Tibial nerve (tissue), 4 donors: ENCODE data around the gene WIZ. TPM values are rescaled to one million over a fixed set of nuclear protein-coding genes. Genes with fewer than 3 reads are reported as not detected.

Source experiments
- DNase-seq, 2 donors: peaks; one replicate each; pipeline ENCODE4 v3.0.0-alpha.2; 2019; ENCODE audit warnings: low spot score in 2 of 2
- H3K27ac ChIP-seq, 4 donors: fragments of 200-600 bp; sonication (generic) in 3 of 4; one replicate each; pipeline ENCODE4 v1.5.1; 2017 to 2019; ENCODE audit warnings: mild to moderate bottlenecking in 1 of 4
- H3K27me3 ChIP-seq, 2 donors: fragments of 200-600 bp; sonication (generic) in 1 of 2; one replicate each; pipeline versions ENCODE4 v1.5.1 to v1.6.0; 2017 to 2019
- H3K36me3 ChIP-seq, 3 donors: fragments of 200-600 bp; sonication (generic); one replicate each; pipeline ENCODE4 v1.5.1; 2018 to 2019
- H3K4me1 ChIP-seq, 4 donors: fragments of 200-600 bp; sonication (generic) in 3 of 4; one replicate each; pipeline ENCODE4 v1.5.1; 2017 to 2019
- H3K4me3 ChIP-seq, 4 donors: fragments of 200-600 bp; sonication (generic) in 3 of 4; one replicate each; pipeline ENCODE4 v1.5.1; 2017 to 2019; ENCODE audit warnings: mild to moderate bottlenecking in 1 of 4, moderate library complexity in 1 of 4
- H3K9me3 ChIP-seq, 4 donors: fragments of 200-600 bp; sonication (generic) in 3 of 4; one replicate each; pipeline ENCODE4 v1.5.1; 2017 to 2019
- CTCF ChIP-seq, 5 experiments: fragments of 200-600 bp in 3 of 5; fragments of 450-650 bp in 2 of 5; sonication (generic) in 3 of 5; IDR thresholded peaks; one replicate each; pipeline ENCODE4 v1.5.1; 2016 to 2019; ENCODE audit warnings: antibody characterized with exemption in 5 of 5, mild to moderate bottlenecking in 3 of 5, moderate library complexity in 2 of 5
- EP300 ChIP-seq, 2 donors: sonication (generic); formaldehyde crosslinking; IDR thresholded peaks; one replicate each; pipeline ENCODE4 v1.6.1; 2017; ENCODE audit warnings: antibody characterized with exemption in 2 of 2, mild to moderate bottlenecking in 1 of 2
- POLR2A ChIP-seq, 2 donors: fragments of 450-650 bp; IDR thresholded peaks; one replicate each; pipeline ENCODE4 v1.6.1; 2017; ENCODE audit warnings: antibody characterized with exemption in 2 of 2, mild to moderate bottlenecking in 2 of 2, moderate library complexity in 2 of 2
- WGBS, 2 donors: methylation state at CpG; one replicate each; pipeline ENCODE4 v1.1.5; 2018; 5-methylcytosine and 5-hydroxymethylcytosine counted together
- total RNA-seq, 4 donors: library from RNA; depleted of rRNA; stranded (reverse); fragments of >200 nt; gene quantifications; one replicate each; pipeline ENCODE4 v1.1.0, GENCODE V29; 2016

Gene WIZ
- total RNA-seq, 4 donors from 2014 or later: 31.5 to 108 (median 46.3) TPM

DNA sequence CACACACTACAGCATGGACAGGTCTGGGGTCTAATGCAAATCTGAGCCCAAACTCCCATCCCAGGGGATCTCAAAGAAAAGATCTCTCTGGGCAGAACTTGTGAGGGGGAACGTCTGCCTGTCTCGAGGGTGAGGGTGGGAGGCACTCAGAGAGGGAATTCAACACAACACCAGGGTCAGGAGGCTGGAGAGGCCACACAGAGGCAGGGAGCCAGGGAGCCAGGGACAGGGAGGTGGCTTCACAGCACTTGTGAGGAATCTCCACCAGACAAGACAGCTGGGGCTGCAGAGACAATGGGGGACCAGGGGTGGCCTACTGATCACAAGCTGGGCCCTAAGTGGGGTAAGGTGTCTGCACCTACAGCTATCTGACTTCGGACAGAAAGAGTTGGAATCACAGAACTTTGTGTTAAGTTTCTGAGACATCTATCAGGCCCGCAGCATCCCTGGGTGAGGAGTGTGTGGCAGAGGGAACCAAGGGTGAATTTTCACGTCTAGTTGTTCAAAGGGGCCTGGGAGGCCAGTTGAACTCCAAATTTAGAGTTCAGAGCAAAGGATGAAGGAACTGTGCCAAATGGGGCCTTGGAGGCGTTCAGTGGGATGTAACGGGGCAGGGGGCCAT lies 18.2 kb downstream of the WIZ start:
- no peak for DNase-seq
- Histone ChIP-seq H3K9me3 (no peaks in the 10 kb centered on the region), H3K27me3 (no peaks in the 10 kb centered on the region), H3K36me3 (peaks cover 0 to 38% (median 15%) of the 10 kb centered on the region in 3 donors), H3K4me3 (peak overlapping the region; percentile 73 to 96 (median 76)), H3K27ac (peak overlapping the region in 3 of 4 donors; percentile 77 to 86 (median 78)), H3K4me1 (peaks cover 0 to 45% (median 20%) of the 10 kb centered on the region in 4 donors)
- 11 to 23% methylated on average over 7 of the region's 7 CpGs for WGBS, 2 donors
- TF ChIP-seq EP300 (IDR thresholded peaks at IDR 0.05): no peak
- no peak for TF ChIP-seq POLR2A (IDR thresholded peaks at IDR 0.05)
- no peak for TF ChIP-seq CTCF (IDR thresholded peaks at IDR 0.05)

- 82 to 89% methylated on average over 9 of the region's 10 CpGs for WGBS, 2 donors
- DNase-seq: no peak
- Histone ChIP-seq H3K27ac (no peak overlapping the region), H3K27me3 (no peaks in the 10 kb centered on the region), H3K36me3 (peaks cover 0 to 45% (median 16%) of the 10 kb centered on the region in 3 donors), H3K9me3 (no peaks in the 10 kb centered on the region), H3K4me1 (peaks cover 0 to 45% (median 20%) of the 10 kb centered on the region in 4 donors), H3K4me3 (peak overlapping the region in 1 of 4 donors; percentile 96)
- TF ChIP-seq EP300 (IDR thresholded peaks at IDR 0.05): no peak
- no peak for TF ChIP-seq POLR2A (IDR thresholded peaks at IDR 0.05)
- no peak for TF ChIP-seq CTCF (IDR thresholded peaks at IDR 0.05)
These were observed 19.1 kb downstream of the WIZ start for GRCh38 chr19:15430526-15431120.

GRCh38 chr19:15429825-15430467 lies 19.8 kb downstream of the WIZ start:
- no peak overlapping the region for H3K4me3 ChIP-seq

GRCh38 chr19:15428956-15429824 lies 20.6 kb downstream of the WIZ start:
- Histone ChIP-seq H3K4me1 (peaks cover 0 to 45% (median 20%) of the 10 kb centered on the region in 4 donors), H3K27me3 (no peaks in the 10 kb centered on the region), H3K4me3 (no peak overlapping the region), H3K27ac (no peak overlapping the region), H3K9me3 (no peaks in the 10 kb centered on the region), H3K36me3 (peaks cover 0 to 59% (median 26%) of the 10 kb centered on the region in 3 donors)
- WGBS, 2 donors: 87 to 88% methylated on average over 12 to 16 of the region's 22 CpGs
- no peak for DNase-seq
- TF ChIP-seq POLR2A (IDR thresholded peaks at IDR 0.05): no peak
- no peak for TF ChIP-seq EP300 (IDR thresholded peaks at IDR 0.05)
- no peak for TF ChIP-seq CTCF (IDR thresholded peaks at IDR 0.05)

More at GRCh38 chr19:15429825-15430467, 19.8 kb downstream of the WIZ start:
- DNase-seq: no peak
- Histone ChIP-seq H3K27me3 (no peaks in the 10 kb centered on the region), H3K9me3 (no peaks in the 10 kb centered on the region), H3K36me3 (peaks cover 0 to 51% (median 21%) of the 10 kb centered on the region in 3 donors), H3K27ac (no peak overlapping the region), H3K4me1 (peaks cover 0 to 45% (median 20%) of the 10 kb centered on the region in 4 donors)
- WGBS, 2 donors: 87 to 88% methylated on average over 13 to 14 of the region's 24 CpGs
- no peak for TF ChIP-seq EP300 (IDR thresholded peaks at IDR 0.05)
- TF ChIP-seq POLR2A (IDR thresholded peaks at IDR 0.05): no peak
- no peak for TF ChIP-seq CTCF (IDR thresholded peaks at IDR 0.05)
